ENCODE data around the gene CX3CL1.
A peak's percentile ranks its signal among the peaks of the same experiment; 100 is the strongest.
"Not testable (repeated sequence)": the region's sequence is repeated elsewhere in the genome, so short reads cannot be mapped to it uniquely, and the experiment has no call there.

Gene CX3CL1

DNA sequence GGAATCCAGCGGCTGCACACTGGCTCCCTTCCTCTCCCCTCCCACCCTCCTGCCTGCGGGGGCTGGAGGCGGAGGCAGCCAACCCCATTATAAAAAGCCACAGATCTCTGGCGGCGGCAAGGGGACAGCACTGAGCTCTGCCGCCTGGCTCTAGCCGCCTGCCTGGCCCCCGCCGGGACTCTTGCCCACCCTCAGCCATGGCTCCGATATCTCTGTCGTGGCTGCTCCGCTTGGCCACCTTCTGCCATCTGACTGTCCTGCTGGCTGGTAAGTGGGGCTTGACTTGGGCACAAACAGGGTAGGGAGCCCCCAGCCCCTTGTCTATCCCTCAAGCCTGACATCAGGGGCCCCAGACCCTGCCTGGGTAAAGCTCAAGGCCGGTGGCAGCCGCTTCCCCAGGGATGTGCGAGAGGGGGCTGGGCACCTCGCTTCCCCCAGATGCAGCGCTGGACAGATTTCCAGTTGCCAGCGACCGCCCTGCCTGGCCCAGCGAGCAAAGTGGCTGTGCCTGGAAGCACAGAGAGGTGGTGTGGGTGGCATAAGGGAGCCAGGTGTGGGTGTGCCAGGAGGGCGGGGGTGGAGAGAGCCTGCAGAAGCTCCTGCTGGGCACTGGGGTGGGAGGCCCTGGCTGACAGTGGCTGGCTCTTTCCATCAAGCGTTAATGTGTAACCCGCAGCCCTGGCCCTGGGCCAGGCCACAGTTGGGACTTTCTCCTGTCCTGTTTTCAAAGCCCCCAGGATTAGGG is at the start of gene CX3CL1:
TSS of gene CX3CL1 (plus strand) at position 119 of the 745 bp plus-strand sequence. CDS start at position 198, 79 bp downstream.
- DNase-seq = no peak

DNA sequence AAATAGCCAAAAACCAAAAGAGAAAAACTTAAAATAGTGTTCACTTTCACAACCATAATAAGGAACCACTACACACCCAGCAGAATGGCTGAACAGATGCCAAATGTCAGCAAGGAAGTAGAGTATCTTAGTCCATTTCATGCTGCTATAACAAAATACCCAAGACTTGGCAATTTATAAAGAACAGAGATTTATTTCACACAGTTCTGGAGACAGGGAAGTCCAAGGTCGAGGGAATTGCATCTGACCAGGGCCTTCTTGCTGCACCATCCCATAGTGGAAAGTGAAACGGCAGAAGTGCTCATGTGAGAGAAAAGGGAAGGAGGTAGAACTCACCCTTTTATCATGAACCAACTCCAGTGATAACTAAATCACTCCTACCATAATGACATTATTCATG is 47.5 kb upstream of the CX3CL1 start:
- DNase-seq = no peak

DNA sequence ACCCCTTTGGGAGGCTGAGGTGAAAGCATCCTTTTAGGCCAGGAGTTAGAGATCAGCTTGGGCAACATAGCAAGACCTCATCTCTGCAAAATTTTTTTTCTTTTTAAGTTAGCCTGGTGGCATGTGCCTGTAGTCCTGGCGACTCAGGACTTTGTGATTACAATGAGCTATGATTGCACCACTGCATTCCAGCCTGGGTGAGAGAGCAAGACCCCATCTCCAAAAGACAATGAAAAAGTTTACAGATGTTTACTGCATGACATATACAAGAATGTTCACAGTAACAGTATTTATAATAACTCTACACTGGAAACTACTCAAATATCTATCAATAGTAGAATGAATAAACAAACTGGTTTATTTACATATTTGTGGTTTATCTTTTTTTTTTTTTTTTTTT is 46.8 kb upstream of the CX3CL1 start:
- no peak for DNase-seq

DNA sequence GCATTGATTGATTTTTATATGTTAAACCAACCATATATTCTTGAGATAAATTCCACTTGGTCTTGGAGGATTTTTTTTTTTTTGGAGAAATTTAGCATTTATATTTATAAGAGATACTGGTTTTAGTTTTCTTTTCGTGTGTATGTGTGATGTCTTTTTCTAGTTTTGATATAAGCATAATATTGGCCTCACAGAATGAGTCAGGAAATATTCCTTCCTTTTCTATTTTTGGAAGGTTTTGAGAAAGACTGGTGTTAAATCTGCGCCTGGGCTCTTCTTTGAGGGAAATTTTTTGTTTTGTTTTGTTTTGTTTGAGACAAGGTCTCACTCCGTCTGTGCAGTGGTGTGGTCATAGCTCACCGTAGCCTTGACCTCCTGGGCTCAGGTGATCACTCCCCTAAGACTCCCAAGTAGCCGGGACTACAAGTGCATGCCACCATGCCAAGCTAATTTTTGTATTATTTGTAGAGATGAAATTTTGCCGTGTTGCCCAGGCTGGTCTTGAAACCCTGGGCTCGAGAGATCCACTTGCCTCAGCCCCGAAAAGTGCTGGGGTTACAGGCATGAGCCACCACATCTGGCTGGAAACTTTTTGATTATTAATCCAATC is 42.5 kb upstream of the CX3CL1 start:
- no peak for DNase-seq

DNA sequence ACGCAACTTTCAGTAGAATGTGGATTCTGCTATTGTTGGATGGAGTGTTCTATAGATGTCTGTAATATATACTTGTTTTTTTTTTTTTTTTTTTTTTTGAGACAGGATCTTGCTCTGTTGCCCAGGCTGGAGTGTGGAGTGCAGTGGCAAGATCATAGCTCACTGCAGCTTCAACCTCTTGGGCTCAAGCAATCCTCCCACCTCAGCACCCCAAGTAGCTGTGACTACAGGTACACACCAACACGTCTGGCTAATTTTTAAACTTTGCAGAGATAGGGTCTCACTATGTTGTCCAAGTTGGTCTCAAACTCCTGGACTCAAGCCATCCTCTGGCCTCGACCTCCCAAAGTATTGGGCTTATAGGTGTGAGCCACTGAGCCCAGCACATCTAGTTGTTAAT is 40.9 kb upstream of the CX3CL1 start:
- DNase-seq = no peak

DNA sequence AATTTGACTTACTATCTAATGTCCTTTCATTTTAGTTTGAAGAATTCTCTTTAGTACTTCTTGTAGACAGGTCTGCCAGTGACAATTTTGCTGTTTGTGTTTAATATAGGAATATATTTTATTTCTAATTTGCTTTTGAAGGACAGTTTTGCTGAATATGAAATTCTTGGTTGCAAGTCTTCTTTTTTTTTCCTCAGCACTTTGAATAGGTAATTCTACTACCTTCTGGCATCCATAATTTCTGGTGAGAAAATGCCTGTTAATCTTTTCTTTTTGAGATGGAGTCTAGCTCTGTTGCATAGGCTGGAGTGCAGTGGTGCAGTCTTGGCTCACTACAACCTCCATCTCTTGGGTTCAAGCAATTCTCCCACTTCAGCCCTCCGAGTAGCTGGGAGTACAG is 38.9 kb upstream of the CX3CL1 start:
- no peak for DNase-seq

DNA sequence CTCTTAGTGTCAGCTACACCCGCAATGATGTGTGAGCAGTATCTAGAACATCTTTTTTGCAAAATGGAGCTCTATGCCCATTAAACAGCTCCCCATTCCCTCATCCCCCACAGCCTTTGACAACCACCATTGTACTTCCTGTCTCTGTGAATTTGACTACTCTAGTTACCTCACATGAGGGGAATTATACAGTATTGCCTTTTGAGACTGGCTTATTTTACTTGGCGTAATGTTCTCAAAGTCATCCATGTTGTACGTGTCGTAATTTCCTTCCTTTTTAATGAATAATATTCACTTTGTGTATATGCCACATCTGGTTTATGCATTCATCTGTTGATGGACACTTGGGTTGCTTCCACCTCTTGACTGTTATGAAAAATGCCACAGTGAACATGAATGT is 36.9 kb upstream of the CX3CL1 start:
- DNase-seq = no peak

DNA sequence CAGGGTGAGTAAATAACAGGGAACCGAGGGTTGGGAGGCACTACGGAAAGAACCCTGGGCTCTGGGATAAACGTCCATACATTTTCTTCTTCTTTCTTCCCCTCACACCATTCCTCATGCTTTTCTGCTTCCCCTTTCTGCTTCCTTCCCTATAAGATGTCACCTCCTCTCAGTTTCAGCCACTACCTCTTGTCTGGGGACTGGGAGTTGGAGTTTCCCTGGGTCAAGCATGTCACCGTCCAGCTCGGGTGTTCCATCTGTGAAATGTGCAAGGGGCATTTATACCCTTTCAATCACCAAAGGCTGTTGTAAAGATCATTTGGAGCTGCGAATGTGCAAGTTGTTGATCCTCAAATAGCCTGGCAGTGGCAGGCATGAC is 31.2 kb upstream of the CX3CL1 start:
- DNase-seq = peak in 1 of 2 donors; percentile 7

DNA sequence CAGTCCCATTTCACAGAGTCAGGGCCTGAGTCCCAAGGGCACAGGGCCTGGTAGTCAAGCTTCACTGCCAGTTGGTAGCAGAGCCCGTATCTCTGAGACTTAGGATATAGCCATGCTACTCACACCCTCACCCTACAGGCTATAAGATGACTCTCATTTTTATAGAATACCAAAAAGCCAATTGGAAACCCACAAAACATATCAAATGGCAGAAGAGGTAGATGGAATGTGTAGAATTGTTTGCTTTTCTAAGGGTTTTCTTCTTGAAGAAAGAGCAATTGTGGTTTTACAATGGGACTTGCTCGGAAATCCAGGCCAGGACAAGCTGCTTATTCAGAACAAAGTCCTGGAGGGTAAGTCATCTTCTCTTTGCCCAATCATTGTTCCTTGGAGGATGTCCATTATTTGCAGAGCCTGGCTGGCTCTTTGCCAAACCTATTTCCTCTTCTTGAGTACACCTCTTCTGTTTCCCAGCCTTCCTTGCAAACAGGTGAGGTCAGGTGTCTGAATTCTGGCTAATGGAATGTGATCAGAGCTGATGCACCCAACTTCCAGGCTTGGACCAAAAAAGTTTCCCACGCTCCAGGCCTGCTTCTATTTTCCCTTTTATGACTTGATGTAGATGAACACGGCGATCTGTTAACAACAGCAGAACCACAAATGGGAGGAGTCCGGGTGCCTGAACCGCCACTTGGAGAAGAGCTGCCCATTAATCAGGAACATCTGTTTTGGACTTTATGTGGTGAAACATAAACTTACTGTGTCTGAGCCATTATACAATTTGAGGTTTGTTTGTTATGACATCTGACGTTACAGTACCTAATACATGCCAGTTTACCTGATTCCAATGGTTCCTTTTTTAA is 30.6 kb upstream of the CX3CL1 start:
- no peak for DNase-seq

DNA sequence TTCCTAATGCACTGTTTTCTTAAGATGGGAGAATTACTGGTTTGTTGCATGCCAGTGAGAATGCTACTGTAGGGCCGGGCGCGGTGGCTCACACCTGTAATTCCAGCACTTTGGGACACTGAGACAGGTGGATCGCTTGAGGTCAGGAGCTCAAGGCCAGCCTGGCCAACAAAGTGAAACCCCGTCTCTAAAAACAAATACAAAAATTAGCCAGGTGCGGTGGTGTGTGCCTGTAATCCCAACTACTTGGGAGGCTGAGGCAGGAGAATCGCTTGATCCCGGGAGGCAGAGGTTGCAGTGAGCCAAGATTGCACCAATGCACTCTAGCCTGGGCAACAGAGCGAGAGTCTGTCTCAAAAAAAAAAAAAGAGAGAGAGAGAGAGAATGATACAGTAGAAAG is 29.7 kb upstream of the CX3CL1 start:
- DNase-seq = not testable (repeated sequence)

DNA sequence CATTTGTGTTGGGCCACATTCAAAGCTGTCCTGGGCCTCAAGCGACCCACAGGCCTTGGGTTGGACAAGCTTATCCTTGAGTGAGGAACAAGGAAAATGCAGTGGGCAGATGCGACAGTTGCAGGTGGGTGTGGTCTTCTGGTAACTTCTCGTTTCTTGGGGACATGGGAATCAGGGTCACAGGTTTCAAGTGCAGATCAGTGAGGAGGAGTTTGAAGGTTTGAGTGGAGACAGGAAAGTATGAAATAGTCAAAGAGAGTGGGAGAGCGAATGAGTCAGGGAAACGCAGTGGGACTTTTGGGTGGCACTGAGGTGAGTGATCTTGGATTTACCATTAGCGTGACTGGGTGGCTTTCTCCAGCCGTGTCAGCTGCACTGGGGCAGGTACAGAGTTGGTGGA is 29.1 kb upstream of the CX3CL1 start:
- DNase-seq = peak in 1 of 2 donors; percentile 13

DNA sequence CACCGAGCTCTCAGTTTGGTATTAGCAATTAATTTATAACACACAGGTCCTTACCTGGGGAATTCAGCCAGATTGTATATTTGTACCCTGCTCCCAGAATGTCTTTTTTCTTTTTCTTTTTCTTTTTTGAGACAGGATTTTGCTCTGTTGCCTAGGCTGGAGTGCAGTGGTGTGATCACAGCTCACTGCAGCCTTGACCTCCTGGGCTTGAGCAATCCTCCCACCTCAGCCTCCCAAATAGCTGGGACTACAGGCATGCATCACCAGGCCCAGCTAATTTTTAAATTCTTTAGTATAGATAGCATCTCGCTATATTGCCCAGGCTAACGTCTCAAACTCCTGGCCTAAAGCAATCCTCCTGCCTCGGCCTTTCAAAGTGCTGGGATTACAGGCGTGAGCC is 28.2 kb upstream of the CX3CL1 start:
- not testable (repeated sequence) for DNase-seq

DNA sequence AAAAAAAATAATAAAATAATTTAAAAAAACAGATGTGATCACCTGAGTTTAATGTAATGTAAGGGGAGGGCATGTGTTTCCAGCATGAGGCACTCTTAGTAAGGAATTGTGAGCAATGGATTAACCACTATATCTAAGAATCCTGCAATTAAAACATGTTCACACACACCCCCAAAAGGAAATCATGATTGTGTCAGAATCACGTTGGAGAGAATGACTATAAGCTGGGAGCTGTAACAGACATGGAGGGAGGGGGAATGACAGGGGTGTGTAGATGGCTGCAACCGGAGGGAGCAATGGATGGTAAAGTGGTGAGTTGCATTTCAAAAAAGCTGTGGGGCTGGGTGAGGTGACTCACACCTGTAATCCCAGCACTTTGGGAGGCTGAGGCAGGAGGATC is 27.3 kb upstream of the CX3CL1 start:
- DNase-seq = no peak

DNA sequence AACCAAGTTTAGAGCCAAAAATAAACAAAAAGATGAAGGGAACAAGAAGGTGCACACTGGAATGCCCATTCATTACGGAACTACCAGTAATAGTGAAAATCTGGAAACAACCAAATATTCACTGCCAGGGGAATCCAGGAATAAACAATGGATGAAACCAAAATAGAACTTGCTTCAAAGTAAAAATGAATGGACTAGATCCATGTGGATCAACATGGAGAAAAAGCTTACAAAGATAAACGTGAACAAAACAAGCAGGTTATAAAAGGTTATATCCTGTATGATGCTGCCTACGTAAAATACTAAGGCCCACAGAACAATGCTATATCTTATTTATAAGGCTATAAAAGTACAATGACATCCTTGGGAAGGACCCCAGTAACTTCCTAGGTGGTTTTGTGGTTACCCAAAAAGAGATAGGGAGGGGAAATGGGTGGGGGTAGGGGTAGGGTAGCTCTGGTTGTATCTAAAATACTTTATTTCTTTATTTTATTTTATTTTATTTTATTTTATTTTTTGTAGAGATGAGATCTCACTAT is 26.6 kb upstream of the CX3CL1 start:
- no peak for DNase-seq

DNA sequence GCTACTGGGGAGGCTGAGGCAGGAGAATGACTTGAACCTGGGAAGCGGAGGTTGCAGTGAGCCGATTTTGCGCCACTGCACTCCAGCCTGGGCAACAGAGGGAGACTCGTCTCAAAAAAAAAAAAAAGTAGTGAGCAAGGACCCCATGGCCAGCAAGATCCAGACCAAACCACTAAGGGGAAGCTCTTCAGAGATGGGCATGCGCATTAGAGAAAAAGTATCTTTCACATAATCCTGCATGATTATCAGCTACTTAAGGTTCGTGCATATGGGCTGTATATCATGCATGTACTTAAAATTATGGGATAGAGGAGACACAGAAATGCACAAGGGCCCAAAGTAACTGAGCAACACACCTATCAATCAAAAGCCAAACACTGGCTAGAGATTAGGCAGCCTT is 24.4 kb upstream of the CX3CL1 start:
- no peak for DNase-seq

DNA sequence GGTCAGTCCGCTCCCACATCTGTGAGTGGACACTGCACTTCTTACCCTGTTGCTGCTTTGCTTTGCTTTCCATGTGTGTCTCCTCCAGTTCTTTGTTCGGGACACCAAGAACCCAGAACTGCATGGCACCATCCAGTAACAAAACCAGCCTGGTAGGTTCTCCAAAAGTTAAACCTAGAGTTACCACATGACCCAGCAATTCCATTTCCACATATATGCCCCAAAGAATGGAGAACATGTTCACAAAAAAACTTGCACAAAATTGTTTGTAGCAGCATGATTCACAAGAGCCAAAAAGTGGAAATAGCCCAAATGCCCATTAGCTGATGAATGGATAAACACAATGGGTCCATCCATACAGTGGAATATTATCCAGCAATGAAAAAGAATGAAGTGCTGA is 24.0 kb upstream of the CX3CL1 start:
- no peak for DNase-seq

DNA sequence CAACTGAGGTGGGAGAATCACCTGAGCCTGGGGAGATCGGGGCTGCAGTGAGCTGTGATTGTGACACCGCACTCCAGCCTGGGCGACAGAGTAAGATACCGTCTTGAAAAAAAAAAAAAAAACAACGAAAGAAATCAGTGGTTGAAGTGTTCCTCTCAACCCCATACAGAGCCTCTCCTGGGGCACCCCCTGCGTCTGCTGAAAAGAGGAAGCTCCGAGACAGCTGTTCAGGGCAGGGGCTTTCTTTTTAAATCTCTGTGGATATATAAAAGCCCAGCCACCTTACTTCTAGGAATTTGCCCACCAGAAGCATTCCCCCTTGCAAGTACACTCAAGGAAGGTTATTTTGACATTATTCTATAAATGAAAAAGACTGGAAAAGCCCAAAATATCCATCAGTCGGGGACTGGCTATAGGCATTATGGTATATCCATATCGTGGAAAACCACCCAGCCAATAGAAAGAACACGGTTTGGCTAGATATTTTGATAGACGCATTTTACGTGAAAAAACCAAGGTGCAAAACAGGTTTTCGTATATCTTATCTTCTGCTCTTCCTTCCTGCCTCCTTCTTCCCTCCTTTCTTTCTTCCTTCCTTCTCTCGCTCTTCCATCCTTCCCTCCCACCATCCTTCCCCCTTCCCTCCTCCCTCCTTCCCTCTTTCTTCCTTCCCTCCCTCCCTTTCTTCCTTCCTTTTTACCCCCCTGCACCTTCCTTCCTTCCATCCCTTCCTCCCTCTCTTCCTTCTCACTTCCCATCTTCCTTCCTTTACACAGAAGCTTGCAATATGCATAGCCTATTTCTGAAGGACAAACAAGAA is 22.9 kb upstream of the CX3CL1 start:
- peak in 1 of 2 donors; percentile 75 for DNase-seq

DNA sequence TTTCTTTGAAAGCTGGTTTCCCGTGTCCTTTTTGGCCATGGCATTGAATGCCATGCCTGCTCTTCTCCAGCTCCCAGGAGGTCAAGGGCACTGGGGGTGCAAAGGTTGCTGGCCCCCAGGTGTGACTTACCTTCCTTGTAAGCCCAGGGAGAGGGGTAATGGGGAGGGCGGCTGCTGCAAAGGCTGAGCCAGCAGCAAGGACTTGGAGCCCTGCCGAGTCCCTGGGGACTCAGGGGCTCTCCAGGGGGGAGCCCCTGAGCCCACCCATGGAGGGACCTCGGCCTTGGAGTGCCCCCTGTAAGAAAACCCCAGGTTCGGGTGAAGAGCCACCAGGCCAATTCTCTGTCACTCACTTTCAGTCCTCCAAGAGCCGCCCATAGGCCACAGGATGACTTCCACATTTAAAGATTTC is 19.6 kb upstream of the CX3CL1 start:
- DNase-seq = no peak

DNA sequence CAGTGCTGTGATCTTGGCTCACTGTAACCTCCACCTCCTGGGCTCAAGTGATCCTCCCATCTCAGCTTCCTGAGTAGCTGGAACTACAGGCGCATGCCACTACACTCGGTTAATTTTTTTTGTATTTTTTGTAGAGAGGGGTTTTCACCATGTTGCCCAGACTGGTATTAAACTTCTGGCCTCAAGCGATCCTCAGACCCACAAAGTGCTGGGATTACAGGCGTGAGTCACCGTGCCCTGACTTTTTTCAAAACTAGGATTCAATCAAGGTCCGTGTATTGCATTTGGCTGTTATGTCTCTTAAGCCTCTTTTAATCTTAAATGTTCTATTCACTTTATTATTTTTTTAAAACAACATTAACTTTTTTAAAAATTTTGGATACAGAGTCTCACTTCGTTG is 18.0 kb upstream of the CX3CL1 start:
- DNase-seq = no peak

DNA sequence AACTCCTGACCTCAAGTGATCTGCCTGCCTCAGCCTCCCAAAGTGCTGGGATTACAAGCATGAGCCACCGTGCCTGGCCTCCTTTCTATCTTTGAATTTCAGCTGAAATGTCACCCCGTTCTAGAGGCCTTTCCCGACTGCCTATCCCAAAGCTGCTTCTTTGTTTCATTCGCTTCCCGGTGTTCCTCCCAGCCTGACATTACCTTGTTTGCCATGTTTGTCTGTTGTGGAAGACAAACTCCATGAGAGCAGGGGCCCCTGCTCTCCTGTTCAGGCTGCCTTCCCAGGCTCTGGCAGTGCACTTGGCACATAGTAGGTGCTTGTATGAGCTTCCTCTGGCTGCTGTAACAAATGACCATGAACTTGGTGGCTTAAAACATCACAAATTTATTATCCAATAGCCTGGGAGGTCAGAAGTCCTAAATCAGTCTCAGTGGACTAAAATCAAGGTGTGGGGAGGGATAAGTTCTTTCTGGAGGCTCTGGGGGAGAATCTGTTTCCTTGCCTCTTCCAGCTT is 16.3 kb upstream of the CX3CL1 start:
- no peak for DNase-seq

DNA sequence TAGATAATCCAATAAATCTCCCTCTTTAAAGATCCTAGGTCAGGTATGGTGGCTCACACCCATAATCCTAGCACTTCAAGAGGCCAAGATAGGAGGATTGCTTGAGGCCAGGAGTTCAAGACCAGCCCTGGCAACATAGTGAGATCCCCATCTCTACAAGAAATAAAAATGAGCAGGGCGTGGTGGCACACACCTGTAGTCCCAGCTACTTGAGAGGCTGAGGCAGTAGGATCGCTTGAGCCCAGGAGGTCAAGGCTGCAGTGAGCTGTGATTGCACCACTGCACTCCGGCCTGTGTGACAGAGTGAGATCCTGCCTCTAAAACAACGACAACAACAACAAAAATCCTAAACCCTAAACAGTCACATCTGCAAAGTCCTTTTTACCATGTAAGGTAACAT is 15.7 kb upstream of the CX3CL1 start:
- DNase-seq = no peak

DNA sequence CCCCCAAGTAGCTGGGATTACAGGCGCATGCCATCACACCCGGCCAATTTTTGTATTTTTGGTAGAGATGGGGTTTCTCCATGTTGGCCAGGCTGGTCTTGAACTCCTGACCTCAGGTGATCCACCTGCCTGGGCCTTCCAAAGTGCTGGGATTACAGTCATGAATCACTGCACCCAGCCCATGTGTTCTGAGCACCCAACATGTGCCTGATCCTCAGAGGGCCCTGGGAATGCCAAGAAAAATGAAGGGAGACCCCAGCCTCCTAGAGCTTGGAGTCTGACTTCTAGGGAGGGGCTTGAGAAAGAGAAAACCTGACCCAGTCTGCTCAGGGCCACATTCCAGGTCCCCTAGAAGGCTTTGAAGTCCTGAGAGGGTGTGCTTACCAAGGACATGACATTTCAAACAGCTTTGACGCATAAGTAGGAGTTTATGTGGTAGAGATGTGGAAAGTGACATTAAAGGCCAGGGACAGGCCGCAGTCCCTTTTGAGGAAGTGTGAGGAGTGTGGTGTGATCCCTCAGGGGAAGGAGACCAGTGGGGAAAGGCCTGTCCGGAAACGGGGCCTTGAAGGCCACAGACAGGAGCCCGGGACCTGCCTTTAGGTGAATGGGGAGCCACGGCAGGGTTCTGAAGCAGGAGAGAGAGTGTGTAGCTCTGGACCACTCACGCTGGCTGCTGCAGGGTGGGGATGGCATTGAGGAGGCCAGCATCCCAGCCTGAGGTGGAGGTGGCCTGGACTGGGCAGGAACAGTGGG is 14.8 kb upstream of the CX3CL1 start:
- peak in 1 of 2 donors; percentile 26 for DNase-seq
